Mammary epithelial cell (primary cell): ENCODE results near the gene MRM3.

Experiments used
- CTCF ChIP-seq, 2 donors: IDR thresholded peaks in 1 of 2; conservative IDR thresholded peaks in 1 of 2; 2 replicates each; pipeline ENCODE4 v1.5.1; 2011 to 2012; ENCODE audit warnings: inconsistent platforms in 2 of 2, low read length in 2 of 2, mild to moderate bottlenecking in 2 of 2, control low read depth in 1 of 2, low read depth in 1 of 2; ENCODE audit not compliant: insufficient read depth in 1 of 2; ENCODE audit errors: extremely low read depth in 1 of 2
- EZH2 ChIP-seq: IDR thresholded peaks from 2 replicates; pipeline ENCODE4 v1.6.1; 2012; ENCODE audit warnings: low read length, inconsistent platforms, borderline replicate concordance

GRCh38 chr17:806781-807522, 24.8 kb downstream of the MRM3 start:
- no peak for TF ChIP-seq CTCF (conservative IDR thresholded peaks at IDR 0.05 in 1 of 2, IDR thresholded peaks at IDR 0.05 in 1 of 2; ENCODE audit: extremely low read depth in 1 of 2, insufficient read depth in 1 of 2, low read depth in 1 of 2, low read length in 2 of 2)
- no peak for TF ChIP-seq EZH2
